Neuronal stem cell (in vitro differentiated cells): Measurements from ENCODE around the gene NPFF.

Experiments used
- DNase-seq: peaks from one replicate; pipeline ENCODE4 v3.0.0-alpha.2; 2013; ENCODE audit warnings: low spot score
- H2AFZ ChIP-seq: one replicate; pipeline ENCODE4 v1.6.1; 2013; ENCODE audit warnings: mild to moderate bottlenecking, low read length, inconsistent platforms
- H2AK5ac ChIP-seq: 2 replicates; pipeline ENCODE4 v1.6.1; 2013; ENCODE audit warnings: low read depth, mild to moderate bottlenecking, inconsistent platforms, low read length, moderate library complexity, mixed read lengths
- H2BK120ac ChIP-seq: 2 replicates; pipeline ENCODE4 v1.6.1; 2013; ENCODE audit warnings: low read depth, mild to moderate bottlenecking, inconsistent platforms, low read length, moderate library complexity, mixed read lengths
- H2BK12ac ChIP-seq: one replicate; pipeline ENCODE4 v1.6.1; 2013; ENCODE audit warnings: low read length, inconsistent platforms
- H2BK15ac ChIP-seq: 2 replicates; pipeline ENCODE4 v1.6.1; 2013; ENCODE audit warnings: mild to moderate bottlenecking, low read length, inconsistent platforms, mixed read lengths
- H2BK5ac ChIP-seq: one replicate; pipeline ENCODE4 v1.6.1; 2013; ENCODE audit warnings: inconsistent platforms, mild to moderate bottlenecking, low read length, moderate library complexity
- H3K14ac ChIP-seq: one replicate; pipeline ENCODE4 v1.6.1; 2013; ENCODE audit warnings: low read length, inconsistent platforms
- H3K18ac ChIP-seq: 2 replicates; pipeline ENCODE4 v1.6.1; 2013; ENCODE audit warnings: low read length, inconsistent platforms
- H3K23ac ChIP-seq: 2 replicates; pipeline ENCODE4 v1.6.1; 2013; ENCODE audit warnings: low read depth, mild to moderate bottlenecking, mixed read lengths, low read length, inconsistent platforms; ENCODE audit not compliant: poor library complexity
- H3K27ac ChIP-seq: replicated peaks from 3 replicates; pipeline ENCODE4 v1.5.1; 2013; ENCODE audit warnings: low read length, inconsistent platforms
- H3K27me3 ChIP-seq, 3 experiments: 2 replicates each; pipeline ENCODE4 v1.6.1; 2013; ENCODE audit warnings: low read length in 3 of 3, mild to moderate bottlenecking in 2 of 3, inconsistent platforms in 1 of 3, low read depth in 1 of 3, mixed read lengths in 1 of 3, moderate library complexity in 1 of 3; ENCODE audit not compliant: control insufficient read depth in 3 of 3, insufficient read depth in 3 of 3
- H3K36me3 ChIP-seq, 2 donors: replicated peaks in 1 of 2; 2 replicates each; pipeline ENCODE4 v1.6.1; 2013; ENCODE audit warnings: low read length in 2 of 2; ENCODE audit not compliant: control insufficient read depth in 2 of 2, insufficient read depth in 2 of 2
- H3K4ac ChIP-seq: 2 replicates; pipeline ENCODE4 v1.6.1; 2013; ENCODE audit warnings: inconsistent platforms, mild to moderate bottlenecking, low read length, moderate library complexity
- H3K4me1 ChIP-seq, 2 donors: 1 replicate in 1 of 2; 2 replicates in 1 of 2; pipeline ENCODE4 v1.6.1; 2013; ENCODE audit warnings: low read length in 2 of 2, low read depth in 1 of 2; ENCODE audit not compliant: control insufficient read depth in 2 of 2, insufficient read depth in 1 of 2
- H3K4me2 ChIP-seq: one replicate; pipeline ENCODE4 v1.6.1; 2013; ENCODE audit warnings: mild to moderate bottlenecking, low read length, inconsistent platforms; ENCODE audit not compliant: insufficient read depth, poor library complexity, severe bottlenecking
- H3K4me3 ChIP-seq, 2 donors: 2 replicates each; pipeline ENCODE4 v1.5.1; 2013; ENCODE audit warnings: low read length in 2 of 2, mild to moderate bottlenecking in 2 of 2, inconsistent platforms in 1 of 2, moderate library complexity in 1 of 2
- H3K79me1 ChIP-seq: one replicate; pipeline ENCODE4 v1.6.1; 2013; ENCODE audit warnings: low read depth, mild to moderate bottlenecking, inconsistent platforms, low read length, moderate library complexity
- H3K9ac ChIP-seq: one replicate; pipeline ENCODE4 v1.6.1; 2013; ENCODE audit warnings: mild to moderate bottlenecking, low read depth, low read length, inconsistent platforms; ENCODE audit not compliant: poor library complexity
- H3K9me3 ChIP-seq, 2 donors: replicated peaks in 1 of 2; 2 replicates each; pipeline versions ENCODE3 to v1.6.1; 2013; ENCODE audit warnings: low read length in 2 of 2, mild to moderate bottlenecking in 2 of 2, inconsistent platforms in 1 of 2, low read depth in 1 of 2, mixed read lengths in 1 of 2, moderate library complexity in 1 of 2; ENCODE audit not compliant: control insufficient read depth in 2 of 2, insufficient read depth in 1 of 2
- H4K8ac ChIP-seq: one replicate; pipeline ENCODE4 v1.6.1; 2013; ENCODE audit warnings: low read depth, mild to moderate bottlenecking, inconsistent platforms, low read length, moderate library complexity
- H4K91ac ChIP-seq: one replicate; pipeline ENCODE4 v1.6.1; 2013; ENCODE audit warnings: low read length, low read depth, mild to moderate bottlenecking, inconsistent platforms; ENCODE audit not compliant: poor library complexity
- WGBS, 2 donors: extraction: QIAGEN DNeasy Blood & Tissue Kit; methylation state at CpG; one replicate each; pipeline ENCODE4 v1.1.7; 2013; ENCODE audit warnings: missing lambda C conversion rate in 2 of 2, mixed read lengths in 1 of 2; ENCODE audit not compliant: insufficient read length in 2 of 2, insufficient replicate concordance in 1 of 2; ENCODE audit errors: extremely low coverage in 2 of 2; 5-methylcytosine and 5-hydroxymethylcytosine counted together

The NPFF gene

GRCh38 chr12:53495903-53496751 is 11.2 kb downstream of the NPFF start:
- Histone ChIP-seq H4K91ac (no peak overlapping the region), H2BK12ac (no peak overlapping the region), H2AK5ac (no peak overlapping the region), H3K18ac (no peak overlapping the region), H3K9me3 (no peaks in the 10 kb centered on the region), H3K14ac (no peak overlapping the region), H3K27me3 (no peaks in the 10 kb centered on the region), H3K4me3 (no peak overlapping the region), H3K4me1 (peaks cover 35 to 49% of the 10 kb centered on the region in 2 donors), H4K8ac (no peak overlapping the region), H3K23ac (no peak overlapping the region), H3K9ac (no peak overlapping the region), H3K4me2 (peak overlapping the region; percentile 22), H3K27ac (peak overlapping the region; percentile 77), H2BK120ac (no peak overlapping the region), H3K79me1 (no peaks in the 10 kb centered on the region), H3K36me3 (peaks cover 0 to 5% of the 10 kb centered on the region in 2 donors), H3K4ac (no peak overlapping the region), H2AFZ (no peak overlapping the region), H2BK5ac (peak overlapping the region; percentile 21), H2BK15ac (no peak overlapping the region)
- WGBS, 2 donors, result no CpG with 5 or more reads among the region's 5 CpGs
- DNase-seq, result peak; percentile 49

GRCh38 chr12:53493610-53494391 is 13.5 kb downstream of the NPFF start:
- H4K91ac ChIP-seq, result no peak overlapping the region
- no peak for DNase-seq
- peaks cover 29 to 39% of the 10 kb centered on the region in 2 donors for H3K4me1 ChIP-seq
- no peak overlapping the region for H3K4ac ChIP-seq
- peak overlapping the region in 1 of 2 donors; percentile 55 for H3K4me3 ChIP-seq
- H3K14ac ChIP-seq, result no peak overlapping the region
- H2BK5ac ChIP-seq, result no peak overlapping the region
- H2AK5ac ChIP-seq, result no peak overlapping the region
- peaks cover 0 to 10% of the 10 kb centered on the region in 2 donors for H3K36me3 ChIP-seq
- H2BK120ac ChIP-seq, result no peak overlapping the region
- no peaks in the 10 kb centered on the region for H3K9me3 ChIP-seq
- H3K23ac ChIP-seq, result no peak overlapping the region
- peak overlapping the region; percentile 76 for H3K4me2 ChIP-seq
- peak overlapping the region; percentile 4 for H2BK15ac ChIP-seq
- peak overlapping the region; percentile 74 for H2AFZ ChIP-seq
- H3K27ac ChIP-seq, result peak overlapping the region; percentile 38
- no peak overlapping the region for H4K8ac ChIP-seq
- H3K18ac ChIP-seq, result peak overlapping the region; percentile 86
- WGBS, 2 donors, result no CpG with 5 or more reads among the region's 11 CpGs
- no peaks in the 10 kb centered on the region for H3K79me1 ChIP-seq
- H3K9ac ChIP-seq, result no peak overlapping the region
- H2BK12ac ChIP-seq, result no peak overlapping the region
- no peaks in the 10 kb centered on the region for H3K27me3 ChIP-seq

GRCh38 chr12:53492830-53493609 is 14.3 kb downstream of the NPFF start:
- no peaks in the 10 kb centered on the region for H3K27me3 ChIP-seq

More at GRCh38 chr12:53492830-53493609, 14.3 kb downstream of the NPFF start:
- Histone ChIP-seq H3K4me2 (peak overlapping the region; percentile 76), H2BK120ac (no peak overlapping the region), H3K79me1 (no peaks in the 10 kb centered on the region), H3K18ac (peak overlapping the region; percentile 89), H3K4ac (no peak overlapping the region), H3K36me3 (peaks cover 1 to 12% of the 10 kb centered on the region in 2 donors), H4K91ac (no peak overlapping the region), H3K9me3 (no peaks in the 10 kb centered on the region), H2AK5ac (no peak overlapping the region), H2BK5ac (no peak overlapping the region), H4K8ac (no peak overlapping the region), H2AFZ (peak overlapping the region; percentile 74), H3K27ac (peak overlapping the region; percentile 66), H3K23ac (peak overlapping the region; percentile 49), H2BK15ac (no peak overlapping the region), H3K4me1 (peaks cover 22 to 32% of the 10 kb centered on the region in 2 donors), H2BK12ac (no peak overlapping the region), H3K9ac (peak overlapping the region; percentile 71), H3K14ac (no peak overlapping the region), H3K4me3 (peak overlapping the region; percentile 55 to 81)
- DNase-seq, result peak; percentile 90
- no CpG with 5 or more reads among the region's 52 CpGs for WGBS, 2 donors
